K562 (cell line): ENCODE data around the gene GPR183. TPM values are rescaled to one million over a fixed set of nuclear protein-coding genes. Genes with fewer than 3 reads are reported as not detected.

Source experiments
- ATAC-seq: fragments of 200-7000 bp; cut with Tn5 transposase; 3 replicates; pipeline ENCODE4 v1.9.1; 2020; ENCODE audit warnings: moderate library complexity
- BruUV-seq: library from RNA; stranded (reverse); fragments of 400-500 nt; replicated peaks from 2 replicates; lab custom pipeline; 2021; lab: Mats Ljungman, UMichigan
- CTCF ChIA-PET: fragments of 300-600 bp; formaldehyde crosslinking; extraction: SDS; loops from one replicate; lab custom pipeline; 2021; ENCODE audit warnings: low intra/inter-chr PET ratio; lab: Yijun Ruan, JAX
- POLR2A ChIA-PET: fragments of 300-600, 350-650 bp; sonication (Branson Sonifier 250); formaldehyde crosslinking; extraction: SDS; loops from one replicate; lab custom pipeline; 2021; ENCODE audit warnings: antibody characterized with exemption, inconsistent platforms; lab: Yijun Ruan, JAX
- DNase-seq, 4 experiments: peaks; one replicate each; pipeline versions ENCODE4 v3.0.0 to v3.0.0-alpha.2; 2011 to 2018; ENCODE audit warnings: low spot score in 3 of 4, mixed read lengths in 3 of 4; ENCODE audit errors: extremely low read depth in 1 of 4
- FAIRE-seq: peaks from 2 replicates; lab custom pipeline; 2011; peaks lifted over from hg19 to GRCh38; lab: Jason Lieb, UNC
- H2AFZ ChIP-seq: 2 replicates; pipeline ENCODE4 v1.6.0; 2011; ENCODE audit warnings: low read depth, low read length, control low read depth, inconsistent platforms
- H3K27ac ChIP-seq: fragments of 200-600 bp; 3 replicates; pipeline ENCODE4 v1.8.0; 2011; ENCODE audit warnings: low read depth, mild to moderate bottlenecking, control low read depth, inconsistent platforms, low read length, moderate library complexity, mixed read lengths; ENCODE audit errors: extremely low read depth
- H3K27me3 ChIP-seq, 2 experiments: fragments of 300-600 bp in 1 of 2; 2 replicates in 1 of 2; 3 replicates in 1 of 2; pipeline versions ENCODE4 v1.6.0 to v1.8.0; 2011; ENCODE audit warnings: inconsistent platforms in 2 of 2, low read length in 2 of 2, mild to moderate bottlenecking in 1 of 2, mixed read lengths in 1 of 2, moderate library complexity in 1 of 2; ENCODE audit not compliant: control insufficient read depth in 2 of 2, insufficient read depth in 2 of 2
- H3K36me3 ChIP-seq: fragments of 300-600 bp; 3 replicates; pipeline ENCODE4 v1.8.0; 2011; ENCODE audit warnings: mild to moderate bottlenecking, low read length, inconsistent platforms; ENCODE audit not compliant: control insufficient read depth, insufficient read depth
- H3K4me1 ChIP-seq, 2 experiments: fragments of 200-600 bp in 1 of 2; replicated peaks in 1 of 2; 2 replicates in 1 of 2; 3 replicates in 1 of 2; pipeline versions ENCODE4 v1.5.1 to v1.8.0; 2011; ENCODE audit warnings: inconsistent platforms in 2 of 2, low read length in 2 of 2, mild to moderate bottlenecking in 1 of 2, mixed read lengths in 1 of 2, moderate library complexity in 1 of 2; ENCODE audit not compliant: control insufficient read depth in 2 of 2, insufficient read depth in 2 of 2
- H3K4me2 ChIP-seq: 2 replicates; pipeline ENCODE4 v1.6.1; 2011; ENCODE audit warnings: low read length, control low read depth, inconsistent platforms, mixed read lengths; ENCODE audit not compliant: insufficient read depth
- H3K4me3 ChIP-seq: fragments of 200-600 bp; sonication (generic), shearing (Covaris generic); 2 replicates; pipeline ENCODE4 v1.5.1; 2016; ENCODE audit warnings: control low read depth, inconsistent platforms
- H3K79me2 ChIP-seq: fragments of 200-600 bp; 3 replicates; pipeline ENCODE4 v1.8.0; 2011; ENCODE audit warnings: low read length, inconsistent platforms; ENCODE audit not compliant: control insufficient read depth, insufficient read depth
- H3K9ac ChIP-seq, 2 experiments: 2 replicates each; pipeline versions ENCODE4 v1.6.0 to v1.6.1; 2011; ENCODE audit warnings: low read depth in 2 of 2, low read length in 2 of 2, control low read depth in 1 of 2, inconsistent platforms in 1 of 2, mild to moderate bottlenecking in 1 of 2, mixed read lengths in 1 of 2; ENCODE audit not compliant: insufficient read depth in 1 of 2
- H3K9me1 ChIP-seq: one replicate; pipeline ENCODE4 v1.6.0; 2011; ENCODE audit warnings: inconsistent platforms, mild to moderate bottlenecking, low read length, moderate library complexity; ENCODE audit not compliant: control insufficient read depth, insufficient read depth
- H3K9me3 ChIP-seq: replicated peaks from 2 replicates; pipeline ENCODE4 v1.5.1; 2011; ENCODE audit warnings: low read depth, low read length, inconsistent platforms; ENCODE audit not compliant: control insufficient read depth, insufficient read depth
- H4K20me1 ChIP-seq: replicated peaks from 2 replicates; pipeline ENCODE4 v1.6.1; 2011; ENCODE audit warnings: low read length, inconsistent platforms, mixed read lengths; ENCODE audit not compliant: control insufficient read depth, insufficient read depth
- C11orf30 ChIP-seq: fragments of 450-650 bp; IDR thresholded peaks from 2 replicates; pipeline ENCODE4 v1.6.1; 2016; ENCODE audit warnings: low read depth, mild to moderate bottlenecking
- HCFC1 ChIP-seq: IDR thresholded peaks from 2 replicates; pipeline ENCODE4 v1.6.1; 2012; ENCODE audit warnings: low read depth, low read length, improper control_type of control experiment
- HDGF ChIP-seq: fragments of 450-650 bp; IDR thresholded peaks from 2 replicates; pipeline ENCODE4 v1.6.1; 2016
- HOMEZ ChIP-seq: fragments of 250-450 bp; sonication (Bioruptor Pico); IDR thresholded peaks from 2 replicates; pipeline ENCODE4 v1.4.0; 2020; ENCODE audit warnings: mild to moderate bottlenecking, moderate library complexity
- MAFF ChIP-seq: IDR thresholded peaks from 2 replicates; pipeline ENCODE4 v1.6.1; 2012; ENCODE audit warnings: low read length, improper control_type of control experiment
- MCM3 ChIP-seq: fragments of 450-650 bp; IDR thresholded peaks from 2 replicates; pipeline ENCODE4 v1.6.1; 2016
- MYBL2 ChIP-seq, 2 experiments: fragments of 450-650 bp in 1 of 2; sonication (generic) in 1 of 2; formaldehyde crosslinking in 1 of 2; IDR thresholded peaks; 2 replicates each; pipeline versions ENCODE4 v1.6.1 to v1.8.1; 2017 to 2022; ENCODE audit warnings: borderline replicate concordance in 1 of 2, inconsistent platforms in 1 of 2, low read depth in 1 of 2, mild to moderate bottlenecking in 1 of 2, missing genetic modification reagents in 1 of 2, moderate library complexity in 1 of 2
- NR1H2 ChIP-seq: sonication (generic); formaldehyde crosslinking; IDR thresholded peaks from 2 replicates; pipeline ENCODE4 v1.4.0; 2020; ENCODE audit warnings: mild to moderate bottlenecking, missing genetic modification reagents
- PHTF2 ChIP-seq: fragments of 250-450 bp; sonication (Bioruptor Pico); IDR thresholded peaks from 2 replicates; pipeline ENCODE4 v1.5.0; 2021; ENCODE audit warnings: mild to moderate bottlenecking
- RBM14 ChIP-seq: fragments of 200-400 bp; formaldehyde crosslinking; IDR thresholded peaks from 2 replicates; pipeline ENCODE4 v1.6.1; 2018; ENCODE audit warnings: low read depth, mild to moderate bottlenecking, low read length, moderate library complexity, borderline replicate concordance; ENCODE audit not compliant: insufficient read depth
- TCF15 ChIP-seq: fragments of 250-450 bp; sonication (Bioruptor Pico); IDR thresholded peaks from 2 replicates; pipeline ENCODE4 v1.8.0; 2022; ENCODE audit warnings: moderate library complexity, mild to moderate bottlenecking, inconsistent platforms
- ZZZ3 ChIP-seq: fragments of 450-650 bp; IDR thresholded peaks from 2 replicates; pipeline ENCODE4 v1.6.1; 2016; ENCODE audit warnings: antibody characterized with exemption, mild to moderate bottlenecking, moderate library complexity
- WGBS: fragments of 100-300 bp; shearing (Covaris generic); methylation state at CpG from one replicate; pipeline ENCODE4 v1.1.6; 2016; ENCODE audit warnings: low coverage, mixed read lengths; ENCODE audit not compliant: insufficient coverage; ENCODE audit errors: missing lambda C conversion rate; 5-methylcytosine and 5-hydroxymethylcytosine counted together
- in situ Hi-C: fragments of 300-500 bp; cut with MboI; formaldehyde crosslinking; loops from 4 replicates; pipeline ENCODE4 v1.15.0; 2018; ENCODE audit warnings: inconsistent platforms, mixed read lengths
- intact Hi-C: fragments of 100-400 bp; cut with micrococcal nuclease; formaldehyde crosslinking; loops from 2 replicates; pipeline ENCODE4 v1.14.2; 2022
- polyA plus RNA-seq, 8 experiments: library from polyadenylated mRNA; depleted of rRNA in 4 of 8; stranded (reverse) in 5 of 8; unstranded in 3 of 8; fragments of >200 nt; fragmentation: Nextera tagmentation in 2 of 8; fragmentation: Illumina TruSeq in 1 of 8; extraction: Ambion mirVana in 2 of 8; extraction: Trizol in 1 of 8; gene quantifications; 2 replicates each; pipeline versions ENCODE4 v1.2.1 to v1.2.3, GENCODE V29; 2011 to 2014; ENCODE audit warnings: inconsistent platforms in 1 of 8, missing spikeins in 1 of 8
- total RNA-seq, 7 experiments: library from RNA; depleted of rRNA in 6 of 7; stranded (reverse); fragments of >200 nt in 6 of 7; fragmentation: Illumina TruSeq in 2 of 7; extraction: Trizol in 2 of 7; gene quantifications; 2 replicates each; pipeline versions ENCODE4 v1.2.1 to v1.2.3, GENCODE V29; 2011 to 2021; ENCODE audit warnings: low replicate concordance in 1 of 7

The GPR183 gene
- total and polyA plus RNA-seq, 9 of the 15 experiments (the other 6 are each of a cell fraction or from before 2014, with no cell fraction given), result 1.3 to 10.2 (median 3.7) TPM

GRCh38 chr13:99341969-99342722 lies 34.9 kb upstream of the GPR183 start:
- no peak overlapping the region for H3K27ac ChIP-seq
- peaks cover 47% of the 10 kb centered on the region; the same call in 2 of the 3 replicates for H3K36me3 ChIP-seq
- peaks cover 6 to 26% of the 10 kb centered on the region in 2 experiments; a peak in 4 of 5 replicates for H3K4me1 ChIP-seq
- no peak overlapping the region for H2AFZ ChIP-seq
- no peak for FAIRE-seq
- H3K4me2 ChIP-seq, result no peak overlapping the region
- no TSS peak for BruUV-seq
- no peaks in the 10 kb centered on the region for H3K9me1 ChIP-seq
- no peaks in the 10 kb centered on the region for H3K79me2 ChIP-seq
- intact Hi-C loops (no loop called here), in situ Hi-C loops (no loop called here)
- POLR2A ChIA-PET, result interaction anchor here (0.6 to 0.8 kb wide), 3 partner anchors 14 to 272 kb away, joined by 3 to 4 read pairs (median 3); no protein-coding TSS in a partner anchor
- CTCF ChIA-PET, result no interaction called here
- H3K27me3 ChIP-seq, result no peaks in the 10 kb centered on the region
- TF ChIP-seq NR1H2 (CRISPR knock-in tag) (no peak), HOMEZ (CRISPR knock-in tag) (no peak)
- 92% methylated on average over 14 of the region's 16 CpGs for WGBS
- ATAC-seq, result no peak
- no peaks in the 10 kb centered on the region for H3K9me3 ChIP-seq
- H3K4me3 ChIP-seq, result no peak overlapping the region
- H3K9ac ChIP-seq, result no peak overlapping the region
- H4K20me1 ChIP-seq, result no peaks in the 10 kb centered on the region
- DNase-seq, result no peak

- Histone ChIP-seq H3K9ac (no peak overlapping the region), H3K36me3 (peaks cover 41% of the 10 kb centered on the region; the same call in 2 of the 3 replicates), H3K4me3 (no peak overlapping the region), H3K9me1 (no peaks in the 10 kb centered on the region), H3K27me3 (no peaks in the 10 kb centered on the region), H3K27ac (no peak overlapping the region), H3K4me2 (no peak overlapping the region), H2AFZ (no peak overlapping the region), H3K79me2 (no peaks in the 10 kb centered on the region), H3K9me3 (no peaks in the 10 kb centered on the region), H4K20me1 (no peaks in the 10 kb centered on the region)
- intact Hi-C loops, result no loop called here
- ATAC-seq, result no peak
- FAIRE-seq, result no peak
- no peak for DNase-seq
- TF ChIP-seq TCF15 (CRISPR knock-in tag), result no peak
- no peak for TF ChIP-seq PHTF2
- no peak for TF ChIP-seq MYBL2 (IDR thresholded peaks at IDR 0.05; ENCODE audit: low read depth)
- no peak for TF ChIP-seq MYBL2 (CRISPR knock-in tag; IDR thresholded peaks at IDR 0.05; ENCODE audit: borderline replicate concordance)
- no peak for TF ChIP-seq HDGF
- TF ChIP-seq MAFF, result no peak
- TF ChIP-seq MCM3, result no peak
- TF ChIP-seq ZZZ3, result no peak
- TF ChIP-seq C11orf30, result no peak
- TF ChIP-seq RBM14, result no peak
- no peak for TF ChIP-seq HCFC1
- TF ChIP-seq, all 486 proteins: peak for 0
- H3K4me1 ChIP-seq, result peaks cover 6 to 26% of the 10 kb centered on the region in 2 experiments; a peak in 4 of 5 replicates
- CTCF ChIA-PET, result no interaction called here
- in situ Hi-C loops, result no loop called here
- POLR2A ChIA-PET, result no interaction called here
- BruUV-seq, result no TSS peak
Observed at GRCh38 chr13:99340638-99341037, 33.4 kb upstream of the GPR183 start.
